GM21526 (cell line): Measurements from ENCODE around the gene ALX4.

Experiments
- ATAC-seq: cut with Tn5 transposase; IDR thresholded peaks from one replicate; pipeline ENCODE4 v1.9.1; 2021; ENCODE audit warnings: moderate library complexity; ENCODE audit not compliant: unreplicated experiment, low FRiP score

The ALX4 gene

GRCh38 chr11:44270403-44271273, 39.3 kb downstream of the ALX4 start:
- ATAC-seq: no peak

GRCh38 chr11:44269369-44270351, 40.3 kb downstream of the ALX4 start:
- no peak for ATAC-seq

- ATAC-seq: no peak
Measured at GRCh38 chr11:44268614-44269080, 41.3 kb downstream of the ALX4 start.

GRCh38 chr11:44267750-44268613, 42.0 kb downstream of the ALX4 start:
- no peak for ATAC-seq

- no peak for ATAC-seq
Measured at GRCh38 chr11:44267006-44267749, 42.8 kb downstream of the ALX4 start.

GRCh38 chr11:44266056-44266780, 43.7 kb downstream of the ALX4 start:
- ATAC-seq: no peak

GRCh38 chr11:44264761-44265160, 45.2 kb downstream of the ALX4 start:
- no peak for ATAC-seq

GRCh38 chr11:44264438-44264749, 45.5 kb downstream of the ALX4 start:
- ATAC-seq: no peak

- no peak for ATAC-seq
Measured at GRCh38 chr11:44263738-44264437, 46.1 kb downstream of the ALX4 start.

- ATAC-seq: no peak
Measured at GRCh38 chr11:44261800-44262591, 47.9 kb downstream of the ALX4 start.

GRCh38 chr11:44260081-44260480, 49.9 kb downstream of the ALX4 start:
- ATAC-seq: no peak

GRCh38 chr11:44258839-44259420, 51.0 kb downstream of the ALX4 start:
- no peak for ATAC-seq

- ATAC-seq: no peak
Measured at GRCh38 chr11:44258190-44258489, 51.8 kb downstream of the ALX4 start.

- ATAC-seq: no peak
Measured at GRCh38 chr11:44257338-44258189, 52.4 kb downstream of the ALX4 start.

GRCh38 chr11:44256673-44257291, 53.2 kb downstream of the ALX4 start:
- ATAC-seq: no peak

- no peak for ATAC-seq
Measured at GRCh38 chr11:44255406-44256071, 54.4 kb downstream of the ALX4 start.
